Hepatocyte (in vitro differentiated cells): Measurements from ENCODE around the gene NPIPB8.
"Not testable (repeated sequence)": the region's sequence is repeated elsewhere in the genome, so short reads cannot be mapped to it uniquely, and the experiment has no call there.

ENCODE experiments used
- EZH2 ChIP-seq: fragments of 200-600 bp; sonication (generic); IDR thresholded peaks from 2 replicates; pipeline ENCODE4 v1.6.1; 2016; ENCODE audit warnings: antibody characterized with exemption, mild to moderate bottlenecking, borderline replicate concordance
- EZH2phosphoT487 ChIP-seq: fragments of 200-600 bp; sonication (generic); IDR thresholded peaks from one replicate; pipeline ENCODE4 v1.6.1; 2018; ENCODE audit warnings: antibody characterized with exemption, mild to moderate bottlenecking, low read depth, moderate library complexity; ENCODE audit not compliant: unreplicated experiment, severe bottlenecking
- TF ChIP-seq, protein P1 (sequence below): fragments of 200-600 bp; sonication (generic); IDR thresholded peaks from 2 replicates; pipeline ENCODE4 v1.5.1; 2016; ENCODE audit warnings: antibody characterized with exemption, mild to moderate bottlenecking; ENCODE audit not compliant: poor library complexity

- TF ChIP-seq, protein P1, sequence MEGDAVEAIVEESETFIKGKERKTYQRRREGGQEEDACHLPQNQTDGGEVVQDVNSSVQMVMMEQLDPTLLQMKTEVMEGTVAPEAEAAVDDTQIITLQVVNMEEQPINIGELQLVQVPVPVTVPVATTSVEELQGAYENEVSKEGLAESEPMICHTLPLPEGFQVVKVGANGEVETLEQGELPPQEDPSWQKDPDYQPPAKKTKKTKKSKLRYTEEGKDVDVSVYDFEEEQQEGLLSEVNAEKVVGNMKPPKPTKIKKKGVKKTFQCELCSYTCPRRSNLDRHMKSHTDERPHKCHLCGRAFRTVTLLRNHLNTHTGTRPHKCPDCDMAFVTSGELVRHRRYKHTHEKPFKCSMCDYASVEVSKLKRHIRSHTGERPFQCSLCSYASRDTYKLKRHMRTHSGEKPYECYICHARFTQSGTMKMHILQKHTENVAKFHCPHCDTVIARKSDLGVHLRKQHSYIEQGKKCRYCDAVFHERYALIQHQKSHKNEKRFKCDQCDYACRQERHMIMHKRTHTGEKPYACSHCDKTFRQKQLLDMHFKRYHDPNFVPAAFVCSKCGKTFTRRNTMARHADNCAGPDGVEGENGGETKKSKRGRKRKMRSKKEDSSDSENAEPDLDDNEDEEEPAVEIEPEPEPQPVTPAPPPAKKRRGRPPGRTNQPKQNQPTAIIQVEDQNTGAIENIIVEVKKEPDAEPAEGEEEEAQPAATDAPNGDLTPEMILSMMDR = not testable (repeated sequence)
- not testable (repeated sequence) for TF ChIP-seq EZH2phosphoT487, EZH2
Measured at GRCh38 chr16:28608867-28609596, 28.8 kb upstream of the NPIPB8 start.
